CD4-positive, alpha-beta T cell treated with Interferon gamma for 1 hour (primary cell): ENCODE measurements around the gene LEKR1.
A peak's percentile ranks its signal among the peaks of the same experiment; 100 is the strongest.
"Not testable (repeated sequence)": the region's sequence is repeated elsewhere in the genome, so short reads cannot be mapped to it uniquely, and the experiment has no call there.

Source experiments
- DNase-seq: peaks from one replicate; pipeline ENCODE4 v3.0.0-alpha.2; 2020

Gene LEKR1

GRCh38 chr3:156826144-156826895, at the start of gene LEKR1:
Gene LEKR1 (plus strand): TSS chr3:156826353. CDS start chr3:156829330, 2,977 bp downstream.
- DNase-seq: peak; percentile 77

- no peak for DNase-seq
These were observed 49.3 kb upstream of the LEKR1 start for GRCh38 chr3:156776871-156777270.

GRCh38 chr3:156781310-156782230, 44.6 kb upstream of the LEKR1 start:
- DNase-seq: no peak

GRCh38 chr3:156782319-156782718, 43.8 kb upstream of the LEKR1 start:
- DNase-seq: no peak

GRCh38 chr3:156782921-156783320, 43.2 kb upstream of the LEKR1 start:
- DNase-seq: no peak

GRCh38 chr3:156787001-156787400, 39.2 kb upstream of the LEKR1 start:
- DNase-seq: no peak

- DNase-seq: no peak
These were observed 38.1 kb upstream of the LEKR1 start for GRCh38 chr3:156787926-156788663.

GRCh38 chr3:156788846-156789245, 37.3 kb upstream of the LEKR1 start:
- no peak for DNase-seq

- DNase-seq: no peak
These were observed 36.0 kb upstream of the LEKR1 start for GRCh38 chr3:156790156-156790555.

GRCh38 chr3:156792114-156792513, 34.0 kb upstream of the LEKR1 start:
- DNase-seq: no peak

- no peak for DNase-seq
These were observed 33.6 kb upstream of the LEKR1 start for GRCh38 chr3:156792536-156792935.

- DNase-seq: no peak
These were observed 33.2 kb upstream of the LEKR1 start for GRCh38 chr3:156792945-156793344.

- DNase-seq: no peak
These were observed 32.8 kb upstream of the LEKR1 start for GRCh38 chr3:156793400-156793799.

- no peak for DNase-seq
These were observed 32.3 kb upstream of the LEKR1 start for GRCh38 chr3:156793851-156794250.

- DNase-seq: no peak
These were observed 30.2 kb upstream of the LEKR1 start for GRCh38 chr3:156795890-156796481.

GRCh38 chr3:156797368-156797767, 28.8 kb upstream of the LEKR1 start:
- DNase-seq: no peak

- not testable (repeated sequence) for DNase-seq
These were observed 25.9 kb upstream of the LEKR1 start for GRCh38 chr3:156800287-156800686.

GRCh38 chr3:156801746-156802145, 24.4 kb upstream of the LEKR1 start:
- DNase-seq: no peak

GRCh38 chr3:156802821-156803606, 23.1 kb upstream of the LEKR1 start:
- no peak for DNase-seq

- DNase-seq: no peak
These were observed 22.0 kb upstream of the LEKR1 start for GRCh38 chr3:156803952-156804741.

GRCh38 chr3:156806698-156807097, 19.5 kb upstream of the LEKR1 start:
- no peak for DNase-seq
